Inflammatory macrophage treated with lipopolysaccharide for 1 hour (primary cell): ENCODE measurements around the gene TBCE.
A peak's percentile ranks its signal among the peaks of the same experiment; 100 is the strongest.
"Not testable (repeated sequence)": the region's sequence is repeated elsewhere in the genome, so short reads cannot be mapped to it uniquely, and the experiment has no call there.

Experiments
- DNase-seq, 2 donors: peaks; one replicate each; pipeline ENCODE4 v3.0.0-alpha.2; 2020 to 2022

The TBCE gene

DNA sequence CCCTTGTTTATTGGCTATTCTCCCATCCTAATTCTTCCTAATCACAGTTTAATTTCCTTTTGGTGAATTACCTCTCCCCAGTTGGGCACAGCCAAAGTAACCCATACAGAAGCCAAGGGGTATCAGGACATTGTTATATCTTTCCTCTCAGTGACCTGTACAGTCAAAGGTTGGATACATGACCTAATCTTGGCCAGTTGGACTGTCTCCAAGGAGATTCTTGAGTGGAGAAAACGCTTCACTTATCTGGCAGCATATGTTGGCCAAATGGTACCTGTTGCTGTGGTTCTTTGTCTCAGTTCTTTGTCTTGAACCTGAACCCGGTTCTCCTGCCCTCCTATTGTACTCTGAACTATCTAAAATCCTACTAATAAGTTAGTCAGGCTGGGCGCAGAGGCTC lies 15.3 kb upstream of the TBCE start:
- DNase-seq = no peak

DNA sequence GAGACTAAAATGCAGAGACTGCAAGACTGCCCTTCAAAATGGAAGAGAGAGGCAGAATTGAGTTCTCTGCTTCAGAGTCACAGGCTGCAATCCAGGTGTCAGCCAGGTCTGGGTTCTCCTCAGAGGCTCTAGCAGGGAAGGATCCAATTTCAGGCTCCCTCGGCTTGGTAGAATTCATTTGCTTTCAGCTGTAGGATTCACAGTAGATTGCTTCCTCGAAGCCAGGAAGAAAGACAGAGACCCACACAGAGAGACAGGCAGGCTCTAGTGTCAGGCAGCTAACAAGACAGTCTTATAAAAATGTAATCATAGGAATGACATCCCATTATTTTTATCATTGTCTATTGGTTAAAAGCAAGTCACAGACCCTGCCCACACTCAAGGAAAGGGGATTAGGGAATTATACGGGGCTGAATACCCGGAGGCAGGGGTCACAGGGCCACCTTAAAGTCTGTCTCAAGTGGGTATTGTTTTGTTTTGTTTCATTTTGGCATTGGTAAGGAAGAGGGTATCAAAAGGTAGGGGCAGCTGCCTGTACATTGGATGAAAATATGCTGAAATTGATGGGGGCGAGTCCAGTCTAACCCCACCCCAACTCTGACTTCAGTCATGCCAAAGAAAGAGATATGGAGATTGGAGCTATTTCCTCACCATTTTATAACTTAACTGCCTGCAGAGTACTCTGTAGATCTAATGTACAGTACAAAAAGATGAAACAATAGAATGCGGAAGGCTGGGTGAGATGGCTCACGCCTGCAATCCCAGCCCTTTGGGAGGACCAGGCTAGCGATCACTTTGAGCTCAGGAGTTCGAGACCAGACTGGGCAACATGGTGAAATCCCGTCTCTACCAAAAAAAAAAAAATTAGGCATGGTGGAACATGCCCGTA lies 9.5 kb upstream of the TBCE start:
- DNase-seq = no peak

DNA sequence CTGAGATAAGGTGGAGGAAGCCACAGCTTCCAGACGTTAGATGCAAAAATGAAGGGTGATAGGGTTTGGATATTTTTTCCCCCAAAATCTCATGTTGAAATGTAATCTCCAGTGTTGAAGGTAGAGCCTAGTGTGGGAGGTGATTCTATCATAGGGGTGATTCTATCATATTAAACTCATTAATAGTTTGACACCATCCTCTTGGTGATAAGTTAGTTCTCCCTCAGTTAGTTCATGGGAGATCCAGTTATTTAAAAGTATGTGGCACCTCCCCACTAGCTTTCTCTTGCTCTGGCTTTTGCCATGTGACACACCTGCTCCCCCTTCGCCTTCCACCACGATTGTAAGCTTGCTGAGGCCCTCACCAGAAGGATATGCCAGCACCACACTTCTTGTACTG lies 8.3 kb upstream of the TBCE start:
- no peak for DNase-seq

DNA sequence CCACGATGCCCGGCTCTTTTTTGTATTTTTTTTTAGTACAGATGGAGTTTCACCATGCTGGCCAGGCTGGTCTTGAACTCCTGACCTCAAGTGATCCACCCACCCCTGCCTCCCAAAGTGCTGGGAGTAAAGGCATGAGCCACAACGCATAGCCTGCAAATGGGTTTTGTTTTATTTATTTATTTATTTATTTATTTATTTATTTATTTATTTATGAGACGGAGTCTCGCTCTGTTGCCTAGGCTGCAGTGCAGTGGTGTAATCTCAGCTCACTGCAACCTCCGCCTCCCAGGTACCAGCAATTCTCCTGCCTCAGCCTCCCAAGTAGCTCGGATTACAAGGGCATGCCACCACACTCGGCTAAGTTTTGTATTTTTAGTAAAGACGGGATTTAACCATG lies 3.0 kb upstream of the TBCE start:
- DNase-seq = not testable (repeated sequence)

DNA sequence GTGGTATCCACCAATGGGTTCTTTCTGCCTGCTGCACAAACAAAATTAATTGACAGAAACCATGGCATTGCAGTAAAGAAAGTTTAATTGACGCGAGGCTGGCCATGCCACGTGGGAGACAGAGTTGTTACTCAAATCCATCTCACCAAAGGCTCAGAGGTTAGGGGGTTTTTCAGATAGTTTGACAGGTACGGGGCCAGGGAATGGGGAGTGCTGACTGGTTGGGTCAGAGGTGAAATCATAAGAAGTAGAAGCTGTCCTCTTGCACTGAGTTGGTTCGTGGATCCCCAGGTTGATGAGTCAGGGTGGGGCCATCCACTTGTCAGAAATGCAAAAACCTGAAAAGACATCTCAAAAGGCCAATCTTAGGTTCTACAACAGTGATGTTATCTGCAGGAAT lies 941 bp upstream of the TBCE start:
- no peak for DNase-seq

DNA sequence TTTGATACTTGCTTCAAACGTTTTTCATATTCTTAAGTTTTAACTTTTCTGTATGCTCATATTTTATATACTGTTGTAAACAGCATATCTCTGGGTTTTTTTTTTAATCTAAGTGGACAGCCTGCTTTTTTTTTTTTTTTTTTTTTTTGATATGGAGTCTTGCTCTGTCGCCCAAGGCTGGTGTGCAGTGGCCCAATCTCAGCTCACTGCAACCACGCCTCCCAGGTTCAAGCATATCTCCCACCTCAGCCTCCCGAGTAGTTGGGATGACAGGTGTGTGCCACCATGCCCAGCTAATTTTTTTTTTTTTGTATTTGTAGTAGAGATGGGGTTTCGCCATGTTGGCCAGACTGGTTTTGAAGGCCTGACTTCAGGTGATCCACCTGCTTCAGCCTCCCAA lies 1.2 kb downstream of the TBCE start:
- DNase-seq = no peak

DNA sequence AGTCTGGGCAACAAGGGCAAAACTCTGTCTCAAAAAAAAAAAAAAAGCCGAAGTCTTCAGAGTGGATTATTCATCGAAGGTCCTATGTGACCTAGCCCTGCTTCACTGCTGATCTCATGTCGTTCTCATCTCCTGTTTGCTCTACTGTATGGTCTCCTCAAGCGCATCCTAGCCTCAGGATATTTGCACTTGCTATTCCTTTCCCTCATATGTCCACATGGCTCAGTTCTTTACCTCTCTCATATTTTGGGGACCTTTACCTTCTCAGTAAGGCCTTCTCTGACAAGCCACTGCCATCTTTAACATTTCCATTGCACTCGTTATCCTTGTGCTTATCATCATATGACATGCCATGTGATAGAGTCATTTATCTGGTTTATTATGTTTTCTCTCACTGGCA lies 2.6 kb downstream of the TBCE start:
- no peak for DNase-seq

DNA sequence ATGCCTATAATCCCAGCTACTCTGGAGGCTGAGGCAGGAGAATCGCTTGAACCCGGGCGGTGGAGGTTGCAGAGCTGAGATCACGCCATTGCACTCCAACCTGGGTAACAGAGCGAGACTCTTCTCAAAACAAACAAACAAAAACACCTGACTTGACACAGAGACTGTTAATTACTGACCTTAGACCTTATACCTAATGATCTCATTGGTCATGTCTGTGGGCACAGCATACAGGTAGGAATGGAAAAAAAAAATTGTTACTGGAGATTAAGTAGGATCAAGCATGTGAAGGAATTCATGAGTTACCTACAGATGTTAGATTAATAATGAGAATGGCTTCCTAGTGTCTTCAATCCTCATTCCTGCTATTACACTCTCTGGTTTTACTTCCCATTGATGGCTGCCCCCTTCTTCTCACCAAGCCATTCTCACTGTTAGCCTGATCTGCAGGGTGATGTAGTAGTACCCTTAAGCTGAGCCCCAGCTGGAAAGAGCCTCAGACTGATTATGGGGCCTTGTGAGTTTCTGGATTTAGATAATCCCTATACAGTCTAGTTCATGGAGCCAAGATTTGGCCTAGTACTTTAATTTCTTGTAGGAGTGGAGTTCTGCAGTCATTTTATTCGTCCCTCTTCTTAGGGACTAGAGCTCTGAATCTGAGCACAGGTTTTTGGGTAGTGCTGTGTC lies 8.8 kb downstream of the TBCE start:
- DNase-seq = no peak

DNA sequence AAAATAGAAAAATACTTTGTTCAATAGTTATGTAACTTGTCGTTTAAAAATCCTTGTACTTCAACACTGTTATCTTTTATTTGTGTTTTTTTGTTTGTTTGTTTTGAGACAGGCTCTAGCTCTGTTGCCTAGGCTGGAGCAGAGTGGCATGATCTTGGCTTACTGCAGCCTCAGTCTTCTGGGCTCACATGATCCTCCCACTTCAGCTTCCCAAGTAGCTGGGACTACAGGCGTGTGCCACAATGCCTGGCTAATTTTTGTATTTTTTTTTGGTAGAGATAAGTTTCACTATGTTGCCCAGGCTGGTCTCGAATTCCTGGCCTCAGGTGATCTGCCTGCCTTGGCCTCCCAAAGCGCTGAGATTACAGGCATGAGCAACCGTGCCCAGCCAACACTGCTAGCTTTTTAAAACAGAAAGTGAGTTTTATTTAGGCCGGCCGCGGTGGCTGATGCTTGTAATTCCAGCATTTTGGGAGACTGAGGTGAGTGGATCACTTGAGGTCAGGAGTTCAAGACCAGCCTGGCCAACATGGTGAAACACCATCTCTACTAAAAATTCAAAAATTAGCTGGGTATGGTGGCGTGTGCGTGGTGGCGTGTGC lies 11.0 kb downstream of the TBCE start:
- DNase-seq = peak in 1 of 2 donors; percentile 22

DNA sequence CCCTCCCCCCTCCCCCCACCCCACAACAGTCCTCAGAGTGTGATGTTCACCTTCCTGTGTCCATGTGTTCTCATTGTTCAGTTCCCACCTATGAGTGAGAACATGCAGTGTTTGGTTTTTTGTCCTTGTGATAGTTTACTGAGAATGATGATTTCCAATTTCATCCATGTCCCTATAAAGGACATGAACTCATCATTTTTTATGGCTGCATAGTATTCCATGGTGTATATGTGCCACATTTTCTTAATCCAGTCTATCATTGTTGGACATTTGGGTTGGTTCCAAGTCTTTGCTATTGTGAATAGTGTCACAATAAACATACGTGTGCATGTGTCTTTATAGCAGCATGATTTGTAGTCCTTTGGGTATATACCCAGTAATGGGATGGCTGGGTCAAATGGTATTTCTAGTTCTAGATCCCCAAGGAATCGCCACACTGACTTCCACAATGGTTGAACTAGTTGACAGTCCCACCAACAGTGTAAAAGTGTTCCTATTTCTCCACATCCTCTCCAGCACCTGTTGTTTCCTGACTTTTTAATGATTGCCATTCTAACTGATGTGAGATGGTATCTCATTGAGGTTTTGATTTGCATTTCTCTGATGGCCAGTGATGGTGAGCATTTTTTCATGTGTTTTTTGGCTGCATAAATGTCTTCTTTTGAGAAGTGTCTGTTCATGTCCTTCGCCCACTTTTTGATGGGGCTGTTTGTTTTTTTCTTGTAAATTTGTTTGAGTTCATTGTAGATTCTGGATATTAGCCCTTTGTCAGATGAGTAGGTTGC lies 14.9 kb downstream of the TBCE start:
- not testable (repeated sequence) for DNase-seq

DNA sequence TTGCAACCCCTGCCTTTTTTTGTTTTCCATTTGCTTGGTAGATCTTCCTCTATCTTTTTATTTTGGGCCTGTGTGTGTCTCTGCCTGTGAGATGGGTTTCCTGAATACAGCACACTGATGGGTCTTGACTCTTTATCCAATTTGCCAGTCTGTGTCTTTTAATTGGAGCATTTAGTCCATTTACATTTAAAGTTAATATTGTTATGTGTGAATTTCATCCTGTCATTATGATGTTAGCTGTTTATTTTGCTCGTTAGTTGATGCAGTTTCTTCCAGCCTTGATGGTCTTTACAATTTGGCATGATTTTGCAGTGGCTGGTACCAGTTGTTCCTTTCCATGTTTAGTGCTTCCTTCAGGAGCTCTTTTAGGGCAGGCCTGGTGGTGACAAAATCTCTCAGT lies 18.4 kb downstream of the TBCE start:
- not testable (repeated sequence) for DNase-seq

DNA sequence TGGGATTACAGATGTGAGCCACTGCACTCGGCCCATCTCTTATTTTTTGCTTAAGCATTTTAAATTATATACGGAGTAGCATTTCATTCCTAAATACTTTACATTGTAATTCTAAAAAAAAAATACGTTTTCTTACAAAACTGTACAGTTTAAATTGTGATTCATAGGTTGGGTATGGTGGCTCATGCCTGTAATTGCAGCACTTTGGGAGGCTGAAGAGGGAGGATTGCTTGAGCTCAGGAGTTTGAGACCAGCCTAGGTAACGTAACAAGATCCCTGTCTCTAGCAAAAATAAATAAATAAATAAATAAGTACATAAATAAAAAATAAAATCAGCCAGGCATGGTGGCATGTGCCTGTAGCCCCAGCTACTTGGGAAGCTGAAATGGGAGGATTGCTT lies 24.6 kb downstream of the TBCE start:
- no peak for DNase-seq

DNA sequence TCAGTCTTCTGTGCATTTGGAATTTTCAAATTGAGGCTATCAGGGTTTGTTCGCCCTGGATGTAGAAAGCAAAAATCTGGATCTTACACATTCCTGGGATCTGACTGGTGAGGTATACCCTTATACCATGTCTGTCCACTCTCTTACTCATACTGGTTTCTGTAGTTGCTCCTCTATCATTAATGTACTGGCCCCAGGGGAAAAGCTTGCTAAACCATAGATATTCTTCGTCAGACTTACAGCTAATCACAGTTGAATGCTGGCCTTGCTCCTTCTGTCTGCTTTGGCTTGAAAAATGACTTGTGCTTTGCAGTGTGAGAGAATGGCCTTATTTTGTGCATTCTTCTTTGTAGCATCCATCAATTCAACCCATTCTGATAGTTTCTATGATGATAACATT lies 30.5 kb downstream of the TBCE start:
- DNase-seq = no peak

DNA sequence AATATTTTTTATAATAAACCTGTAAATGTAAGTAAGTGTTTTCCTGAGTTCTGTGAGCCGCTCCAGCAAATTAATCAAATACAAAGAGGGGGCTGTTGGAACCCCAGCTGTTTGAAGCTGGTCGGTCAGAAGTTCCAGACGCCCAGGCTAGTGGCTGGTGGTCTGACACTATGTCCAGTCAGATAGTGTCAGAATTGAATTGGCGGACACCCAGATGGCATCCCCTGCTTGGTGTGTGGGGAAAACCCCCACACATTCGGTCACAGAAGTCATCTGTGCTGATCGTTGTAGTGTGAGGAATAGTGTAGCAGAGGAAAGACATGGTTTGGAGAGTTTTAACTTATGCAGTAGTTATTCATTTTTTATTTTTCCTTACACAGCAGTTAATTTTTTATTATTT lies 32.4 kb downstream of the TBCE start:
- no peak for DNase-seq

DNA sequence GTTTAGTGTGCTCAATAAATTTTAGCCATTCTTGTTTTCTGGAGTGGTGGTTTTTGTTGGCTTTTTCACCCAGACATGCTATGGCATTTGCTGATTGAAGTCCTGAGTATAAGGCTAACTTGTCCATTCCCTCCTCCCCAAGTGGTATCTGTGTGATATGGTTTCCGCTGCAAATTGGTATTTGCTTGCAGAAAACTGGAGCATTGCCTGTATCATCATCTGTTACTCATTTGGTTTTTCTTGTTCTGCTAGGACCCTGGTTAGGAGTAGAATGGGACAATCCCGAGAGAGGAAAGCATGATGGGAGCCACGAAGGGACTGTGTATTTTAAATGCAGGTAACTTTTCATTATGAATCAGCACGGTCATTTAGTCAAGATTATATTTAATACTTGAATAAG lies 34.0 kb downstream of the TBCE start:
- no peak for DNase-seq

DNA sequence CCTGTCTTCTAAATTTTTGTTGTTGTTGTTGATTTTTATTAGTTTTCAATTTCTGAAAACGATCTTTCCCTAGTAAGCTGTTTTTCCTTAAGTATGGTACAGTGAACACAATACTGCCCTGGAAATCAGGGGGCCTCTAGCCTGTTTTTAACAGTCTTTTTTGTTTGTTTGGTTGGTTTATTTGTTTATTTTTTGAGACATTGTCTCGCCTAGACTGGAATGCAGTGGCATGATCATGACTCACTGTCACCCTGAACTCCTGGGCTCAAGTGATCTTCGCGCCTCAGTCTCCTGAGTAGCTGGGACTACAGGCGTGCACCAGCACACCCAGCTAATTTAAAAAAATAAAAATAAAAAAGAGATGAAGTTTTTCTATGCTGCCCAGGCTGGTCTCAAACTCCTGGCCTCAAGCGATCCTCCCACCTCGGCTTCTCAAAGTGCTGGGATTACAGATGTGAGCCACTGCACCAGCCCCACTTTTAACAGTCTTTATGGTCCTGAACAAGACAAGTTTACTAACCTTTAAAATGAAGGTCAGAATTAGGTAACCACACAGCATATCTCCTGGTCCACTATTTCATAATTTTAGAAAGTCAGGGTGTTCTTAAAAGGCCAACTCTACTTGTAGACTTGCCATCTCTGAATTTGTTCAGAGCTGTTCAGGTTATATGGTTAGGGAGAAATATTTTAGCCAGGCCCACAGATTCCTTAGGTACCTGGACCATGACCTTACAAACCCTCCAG lies 35.4 kb downstream of the TBCE start:
- DNase-seq = no peak

DNA sequence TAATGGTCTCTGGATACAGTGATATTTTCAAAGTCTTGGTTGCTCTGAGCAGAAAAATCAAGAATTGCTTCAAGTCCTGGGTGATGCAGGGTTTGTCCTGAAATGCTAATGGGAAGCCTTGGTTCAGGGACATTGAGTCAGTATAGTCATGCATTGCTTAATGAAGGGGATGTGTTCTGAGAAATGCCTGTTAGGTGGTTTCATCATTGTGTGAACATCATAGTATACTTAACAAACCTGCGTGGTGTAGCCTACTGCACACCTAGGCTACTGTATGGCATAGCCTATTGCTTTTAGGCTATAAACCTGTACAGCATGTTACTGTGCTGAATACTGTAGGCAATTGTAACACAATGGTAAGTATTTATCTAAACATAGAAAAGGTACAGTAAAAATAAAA lies 36.4 kb downstream of the TBCE start:
- DNase-seq = no peak

DNA sequence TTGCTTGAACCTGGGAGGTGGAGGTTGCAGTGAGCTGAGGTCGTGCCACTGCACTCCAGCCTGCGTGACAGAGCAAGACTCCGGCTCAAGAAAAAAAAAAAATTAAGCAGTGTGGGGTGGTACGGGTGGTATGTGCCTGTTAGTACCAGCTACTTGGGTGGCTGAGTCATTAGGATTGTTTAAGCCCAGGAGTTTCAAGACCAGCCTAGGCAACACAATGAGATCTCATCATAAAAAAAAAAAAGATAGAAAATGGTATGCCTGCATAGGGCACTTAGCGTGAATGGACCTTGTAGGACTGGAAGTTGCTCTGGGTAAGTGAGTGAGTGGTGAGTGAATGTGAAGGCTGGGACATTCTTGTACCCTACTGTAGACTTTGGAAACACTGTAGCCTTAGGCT lies 37.0 kb downstream of the TBCE start:
- DNase-seq = no peak

DNA sequence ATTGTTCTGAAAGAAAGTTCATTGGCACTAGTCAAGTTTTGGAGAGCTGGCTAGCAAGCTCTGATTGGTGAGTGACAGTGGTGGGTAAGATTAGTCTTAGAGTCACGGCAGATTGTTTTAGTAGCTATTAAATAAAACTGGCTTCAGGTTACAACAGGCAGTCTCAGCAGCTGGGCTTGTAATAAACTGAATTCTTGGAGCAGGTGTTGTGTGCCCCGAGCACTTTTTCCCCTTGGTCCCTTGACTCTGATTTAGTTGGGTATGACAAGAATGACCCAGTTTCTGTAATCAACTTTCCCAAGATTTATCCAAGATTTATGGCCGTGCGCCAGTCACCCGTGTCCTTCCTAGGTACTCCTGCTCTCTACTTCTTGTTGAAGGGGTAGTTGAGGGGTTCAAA lies 40.2 kb downstream of the TBCE start:
- DNase-seq = no peak

DNA sequence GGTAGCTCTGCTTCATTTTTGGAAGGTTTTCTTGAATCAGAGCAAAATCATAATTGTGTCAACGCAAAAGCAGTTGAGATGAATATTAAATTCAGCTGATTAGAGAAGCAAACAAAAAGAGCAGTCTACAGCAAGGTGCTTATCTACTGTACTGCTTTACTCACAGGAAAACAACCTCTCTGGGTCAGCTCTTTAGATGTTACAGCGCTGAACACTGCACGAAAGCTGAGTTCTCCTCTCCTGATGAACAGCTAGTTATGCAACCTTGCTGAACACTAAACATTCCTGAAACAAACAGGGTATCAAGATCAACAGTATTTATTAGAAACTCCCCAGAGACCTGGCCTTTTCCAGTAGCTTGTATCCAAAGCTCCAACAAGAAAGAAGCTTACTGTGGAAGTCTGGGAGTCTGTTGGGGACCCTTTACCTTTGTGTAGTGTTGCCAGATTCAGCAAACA lies 41.3 kb downstream of the TBCE start:
- DNase-seq = no peak

DNA sequence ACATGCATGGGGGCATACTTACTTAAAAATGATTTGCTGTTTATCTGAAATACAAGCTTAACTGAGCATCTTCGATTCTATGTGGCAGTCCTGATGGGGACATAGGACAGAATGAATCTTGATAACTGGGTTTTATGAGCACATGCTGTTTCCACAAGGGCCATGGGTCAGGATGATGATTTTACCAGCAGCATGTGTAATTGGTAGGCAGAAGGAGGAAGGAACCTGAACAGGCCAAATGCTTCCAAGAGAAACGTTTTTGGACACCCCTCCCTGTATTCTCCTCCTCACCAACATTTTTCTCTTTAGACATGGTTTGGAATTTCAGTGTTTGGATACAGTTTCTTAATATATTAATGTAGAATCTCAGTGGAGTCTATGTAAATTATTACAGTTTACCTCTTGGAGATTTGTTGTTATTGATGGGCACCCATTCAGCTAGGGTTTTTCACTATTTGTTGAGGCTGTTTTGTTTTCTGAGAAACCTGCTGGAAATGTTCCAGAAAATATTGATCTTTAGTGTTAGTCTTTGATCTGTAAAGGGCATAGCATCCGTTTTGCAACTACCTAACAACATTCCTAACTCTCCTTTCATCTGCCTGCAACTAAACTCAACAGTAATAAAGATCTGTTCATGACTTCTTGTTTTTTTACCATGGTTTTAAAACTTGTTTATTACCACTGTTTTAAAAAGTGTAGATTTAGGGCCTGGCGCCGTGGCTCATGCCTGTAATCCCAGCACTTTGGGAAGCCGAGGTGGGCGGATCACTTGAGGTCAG lies 42.0 kb downstream of the TBCE start:
- DNase-seq = no peak

DNA sequence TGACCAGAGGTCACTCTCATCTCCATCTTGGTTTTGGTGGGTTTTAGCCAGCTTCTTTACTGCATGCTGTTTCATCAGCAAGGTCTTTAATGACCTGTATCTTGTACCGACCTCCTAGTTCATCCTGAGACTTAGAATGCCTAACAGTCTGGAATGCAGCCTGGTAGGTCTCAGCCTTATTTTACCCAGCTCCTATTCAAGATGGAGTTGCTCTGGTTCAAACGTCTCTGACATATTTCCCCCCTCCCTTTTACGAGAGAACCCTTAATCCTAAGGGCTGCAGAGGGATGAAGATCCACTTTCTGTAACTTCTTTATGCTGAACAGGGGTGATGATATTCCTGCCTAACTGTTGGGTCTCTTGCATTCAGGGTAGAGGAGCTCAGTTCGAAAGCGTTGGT lies 43.2 kb downstream of the TBCE start:
- DNase-seq = no peak
